NCI-H1092 treated with DMSO at 0.1 percent for 48 hours (cell line): Measurements from ENCODE around the gene AIDA.
A peak's percentile ranks its signal among the peaks of the same experiment; 100 is the strongest.
"Not testable (repeated sequence)": the region's sequence is repeated elsewhere in the genome, so short reads cannot be mapped to it uniquely, and the experiment has no call there.

Experiments used
- DNase-seq: peaks from one replicate; lab custom pipeline; 2025; lab: John Stamatoyannopoulos, UW

The AIDA gene

DNA sequence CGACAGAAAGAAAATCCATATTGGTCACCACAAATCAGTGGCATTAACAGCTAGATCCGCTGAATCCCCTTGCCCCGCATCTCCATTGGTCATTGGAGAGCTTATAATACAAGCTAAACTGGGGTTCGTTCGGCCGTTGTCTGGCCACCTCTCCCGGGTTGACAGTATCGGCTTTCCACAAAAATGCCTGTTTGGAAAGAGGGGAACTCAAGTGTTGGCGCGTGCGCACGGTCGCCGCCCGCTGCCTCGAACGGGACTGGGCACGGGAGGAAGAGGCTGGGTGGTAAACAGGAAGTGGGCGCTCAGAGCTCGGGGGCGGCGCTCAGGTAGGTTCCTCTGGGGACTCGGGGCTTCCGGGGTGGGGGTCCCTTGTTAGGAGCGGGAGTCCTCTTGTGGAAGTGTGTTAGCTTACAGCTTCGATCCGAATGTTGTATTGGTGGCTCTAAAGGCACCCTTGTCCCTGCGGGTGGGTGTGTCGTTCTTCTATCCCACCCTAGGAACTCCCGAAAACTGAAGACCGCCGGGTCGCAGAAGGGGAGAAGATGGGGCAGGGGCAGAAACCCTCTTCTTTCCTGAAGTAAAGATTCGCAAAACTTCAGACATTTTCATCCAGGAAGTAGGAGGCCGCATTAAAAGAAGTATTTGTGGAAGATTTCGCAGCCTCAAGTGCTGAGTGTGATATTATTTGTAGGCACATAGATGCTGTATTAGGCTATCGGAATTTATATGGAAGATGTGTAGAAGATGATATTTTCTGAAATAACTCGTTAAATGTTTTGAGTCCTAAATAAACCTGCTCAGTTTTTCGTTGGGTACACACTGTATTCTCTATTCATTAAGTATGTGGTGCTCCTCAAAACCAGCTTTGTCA, 1.0 kb upstream of the AIDA start:
- DNase-seq: peak; percentile 97

DNA sequence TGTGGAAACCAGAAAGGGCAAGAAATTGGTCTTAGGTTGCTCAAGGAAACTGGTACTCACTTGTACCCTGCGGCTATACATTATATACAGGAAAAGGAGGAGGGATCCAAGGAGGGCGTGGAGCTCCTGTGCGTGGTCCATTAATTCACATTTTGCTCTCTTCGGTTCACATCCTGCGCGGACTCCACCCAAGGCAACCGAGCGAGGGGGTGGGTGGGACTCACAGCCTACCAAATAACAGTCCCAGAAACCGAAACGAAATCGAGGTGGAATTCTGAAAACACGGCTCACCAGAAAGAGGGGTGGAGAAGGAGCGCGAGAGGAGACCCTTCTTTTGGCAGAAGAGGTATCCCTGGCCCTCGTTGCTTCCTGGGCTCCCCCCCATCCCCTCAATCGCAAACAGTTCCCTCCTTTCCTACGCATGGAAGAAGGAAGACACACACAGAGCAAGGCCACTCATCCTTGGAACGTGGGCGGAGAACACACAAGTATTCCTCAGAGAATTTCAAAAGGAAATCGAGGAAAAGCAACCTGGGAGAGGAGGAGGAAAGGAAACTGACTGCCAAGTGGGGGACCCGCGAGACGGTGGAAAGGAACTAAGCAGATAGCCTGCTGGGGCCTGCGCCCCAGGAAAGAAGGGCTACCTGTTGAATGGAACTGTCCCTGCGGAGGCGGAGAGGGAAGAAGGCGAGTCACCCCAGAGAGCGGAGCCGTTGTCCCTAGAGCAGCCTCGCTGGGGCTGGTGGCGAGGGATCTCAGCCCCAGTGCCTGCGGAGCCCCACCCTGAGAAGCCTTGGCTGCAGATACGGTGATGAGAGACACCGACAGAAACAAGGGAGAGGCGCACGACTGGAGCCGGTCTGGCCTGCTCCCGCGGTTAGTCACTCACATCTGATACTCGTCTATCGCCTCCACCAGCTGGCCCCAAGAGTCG, 705 bp downstream of the AIDA start:
- peak; percentile 74 for DNase-seq

DNA sequence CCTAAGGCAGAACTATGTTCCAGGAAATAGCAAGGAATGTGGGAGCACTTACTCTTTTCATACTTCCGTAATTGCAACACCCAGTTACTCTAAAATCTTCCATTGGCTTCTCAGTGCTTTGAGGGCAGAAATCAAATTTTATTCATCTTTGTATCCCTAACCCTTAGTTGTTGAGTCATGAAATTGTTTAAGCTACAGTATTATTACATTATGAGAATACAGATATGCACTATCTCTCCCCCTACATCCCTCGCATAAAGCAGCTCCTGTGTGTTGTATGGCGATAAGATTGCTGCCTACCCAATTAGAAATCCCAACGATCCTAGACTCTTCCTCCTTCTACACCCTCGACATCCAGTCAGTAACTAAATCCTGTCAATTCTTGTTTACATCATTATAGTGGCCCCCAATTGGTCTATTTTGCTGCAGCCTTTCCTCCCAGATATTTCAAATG, 2.6 kb downstream of the AIDA start:
- DNase-seq: no peak

DNA sequence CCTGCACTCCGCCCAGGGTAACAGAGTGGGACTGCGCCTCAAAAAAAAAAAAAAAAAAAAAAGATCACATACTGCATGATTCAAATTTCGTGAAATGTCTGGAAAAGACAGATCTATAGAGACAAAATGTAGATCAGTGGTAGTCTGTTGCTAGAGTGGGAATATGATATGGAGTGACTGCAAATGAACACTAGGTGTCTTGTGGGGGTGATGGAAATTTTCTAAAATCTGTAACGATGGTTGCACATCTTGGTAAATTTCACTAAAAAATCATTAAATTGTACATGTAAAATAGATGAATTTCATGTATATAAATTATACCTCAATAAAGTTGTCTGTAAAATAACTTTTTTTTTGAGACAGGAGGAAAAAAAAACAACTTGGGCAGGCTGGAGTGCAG, 5.5 kb downstream of the AIDA start:
- DNase-seq: no peak

DNA sequence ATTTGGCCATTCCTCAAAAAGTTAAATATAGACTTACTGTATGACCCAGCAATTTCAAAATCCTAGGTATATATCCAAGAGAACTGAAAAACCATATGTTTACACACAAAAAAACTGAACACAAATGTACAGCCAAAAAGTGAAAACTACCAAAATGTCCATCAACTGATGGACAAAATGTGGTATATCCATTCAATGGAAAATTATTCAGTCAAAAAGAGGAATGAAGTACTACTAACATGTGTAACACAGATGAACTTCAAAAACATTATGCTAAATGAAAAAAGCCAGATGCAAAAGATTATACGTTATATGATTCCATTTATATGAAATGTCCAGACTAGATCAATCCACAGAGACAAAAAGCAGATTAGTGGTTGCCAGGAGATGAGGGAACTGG, 8.0 kb downstream of the AIDA start:
- DNase-seq: no peak

DNA sequence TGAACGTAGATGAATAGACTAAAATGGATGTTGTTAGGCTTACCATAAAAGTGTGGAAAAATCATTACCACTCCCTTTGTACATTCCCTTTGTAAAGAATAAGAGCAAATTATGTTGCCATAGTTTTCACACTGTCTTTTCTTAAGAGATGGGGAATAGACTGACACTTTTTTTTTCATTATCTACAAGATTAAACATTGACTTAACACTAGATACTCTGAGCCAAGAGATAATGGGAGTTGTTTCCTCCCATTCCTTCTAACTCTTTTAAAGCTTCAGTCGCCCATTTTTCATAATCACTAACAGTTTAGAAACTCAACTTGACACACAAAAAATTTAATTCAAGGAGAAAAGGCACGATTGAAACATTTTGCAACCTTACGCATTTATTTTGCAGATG, 10.1 kb downstream of the AIDA start:
- DNase-seq: no peak

DNA sequence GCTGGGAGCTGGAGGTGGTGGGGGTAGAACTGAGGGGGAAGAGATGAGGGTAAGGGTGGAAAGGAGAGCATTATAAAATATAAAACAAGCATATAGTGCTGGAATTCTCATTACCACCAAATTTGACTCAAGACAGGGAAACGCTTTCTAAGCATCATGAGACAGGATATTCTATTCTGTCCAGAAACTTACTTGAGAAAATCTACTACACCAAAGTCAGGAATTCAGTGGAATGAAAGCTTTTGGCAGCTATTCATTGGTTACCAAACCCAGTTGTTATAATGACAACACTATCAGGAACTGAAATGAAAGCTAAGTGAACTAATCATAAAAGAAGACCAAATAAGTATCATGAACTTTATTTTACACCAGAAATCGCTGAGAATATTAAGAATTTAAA, 14.5 kb downstream of the AIDA start:
- no peak for DNase-seq

DNA sequence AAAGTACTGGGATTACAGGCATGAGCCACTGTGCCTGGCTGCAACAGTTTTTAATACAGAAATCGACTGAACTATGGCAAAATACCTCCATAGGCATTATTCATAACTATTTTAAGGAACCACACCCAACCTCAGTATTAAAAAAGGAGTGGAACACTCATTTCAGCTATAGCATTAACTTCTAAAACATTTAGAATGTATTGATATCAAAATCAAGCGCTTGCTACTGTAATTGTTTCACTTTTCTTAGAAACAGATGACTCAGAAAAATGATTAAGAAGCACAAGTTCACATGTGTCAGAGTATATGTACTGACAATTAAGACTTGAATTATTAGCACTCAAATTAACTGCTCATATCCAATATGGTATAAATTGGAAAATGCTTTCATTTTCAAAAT, 15.1 kb downstream of the AIDA start:
- DNase-seq: no peak

DNA sequence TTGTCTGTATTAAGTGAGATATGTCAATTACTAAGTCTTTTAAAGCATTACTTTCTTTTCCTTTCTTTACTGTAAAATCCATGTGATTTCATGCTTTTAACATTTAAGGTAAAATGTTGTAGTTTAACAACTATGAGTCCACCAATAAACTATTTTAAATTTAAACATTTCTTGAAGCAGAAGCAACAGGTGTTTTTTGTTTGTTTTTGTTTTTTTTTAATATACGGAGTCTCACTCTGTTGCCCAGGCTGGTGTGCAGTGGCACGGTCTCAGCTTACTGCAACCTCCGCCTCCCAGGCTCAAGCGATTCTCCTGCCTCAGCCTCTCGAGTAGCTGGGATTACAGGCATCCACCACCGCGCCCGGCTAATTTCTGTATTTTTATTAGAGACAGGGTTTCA, 15.6 kb downstream of the AIDA start:
- no peak for DNase-seq

DNA sequence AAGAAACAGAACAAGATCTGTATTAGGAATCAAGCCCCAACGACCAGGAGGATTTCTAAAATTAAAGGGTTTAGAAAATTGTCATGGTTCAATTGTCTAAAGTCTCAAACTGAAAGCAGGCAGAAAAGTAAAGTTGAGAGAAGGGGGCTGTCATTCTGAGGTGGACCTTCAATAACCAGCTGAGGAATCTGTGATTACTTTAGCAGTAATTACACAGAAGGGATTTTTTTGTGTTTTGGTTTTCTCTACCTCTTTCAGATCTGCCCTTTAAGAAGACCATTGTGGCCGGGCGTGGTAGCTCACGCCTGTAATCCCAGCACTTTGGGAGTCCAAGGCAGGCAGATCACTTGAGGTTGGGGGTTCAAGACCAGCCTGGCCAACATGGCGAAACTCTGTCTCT, 17.4 kb downstream of the AIDA start:
- DNase-seq: no peak

DNA sequence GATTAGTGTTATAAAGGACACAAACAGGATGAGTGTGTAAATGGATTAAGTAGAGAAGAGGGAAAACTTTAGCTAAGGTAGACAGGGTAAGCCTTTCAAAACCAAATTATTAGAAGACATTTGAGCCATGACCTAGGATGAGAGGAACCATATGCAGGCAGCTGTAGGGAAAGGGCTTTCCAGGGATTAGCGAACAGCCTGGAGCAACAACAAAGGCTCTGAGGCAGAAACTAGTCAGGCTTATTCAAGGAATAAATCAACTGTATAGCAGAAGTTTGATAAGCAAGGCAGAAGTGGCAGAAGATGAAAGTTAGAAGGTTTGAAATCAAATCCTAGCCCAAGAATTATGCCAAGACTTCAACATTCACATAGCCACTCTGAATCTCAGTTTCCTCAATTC, 21.3 kb downstream of the AIDA start:
- DNase-seq: no peak

DNA sequence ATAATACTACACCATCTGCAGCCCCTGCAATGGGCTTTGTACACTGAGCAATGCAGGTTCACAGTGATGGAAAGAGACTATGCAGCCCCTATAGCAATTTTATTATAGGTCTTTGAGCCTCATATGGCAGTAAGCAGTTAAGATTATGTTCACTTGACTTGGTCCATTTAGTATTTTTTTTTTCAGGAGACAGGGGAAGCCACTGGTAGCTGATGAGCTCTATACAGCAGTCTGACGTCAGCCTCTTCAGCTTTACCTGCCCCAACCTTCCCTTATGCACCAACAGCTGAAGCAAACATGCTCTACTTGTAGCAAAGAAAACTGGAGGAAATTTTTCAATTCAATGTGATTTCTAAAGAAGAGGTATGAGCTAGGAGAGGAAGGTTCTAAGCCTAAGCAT, 32.2 kb downstream of the AIDA start:
- DNase-seq: no peak

DNA sequence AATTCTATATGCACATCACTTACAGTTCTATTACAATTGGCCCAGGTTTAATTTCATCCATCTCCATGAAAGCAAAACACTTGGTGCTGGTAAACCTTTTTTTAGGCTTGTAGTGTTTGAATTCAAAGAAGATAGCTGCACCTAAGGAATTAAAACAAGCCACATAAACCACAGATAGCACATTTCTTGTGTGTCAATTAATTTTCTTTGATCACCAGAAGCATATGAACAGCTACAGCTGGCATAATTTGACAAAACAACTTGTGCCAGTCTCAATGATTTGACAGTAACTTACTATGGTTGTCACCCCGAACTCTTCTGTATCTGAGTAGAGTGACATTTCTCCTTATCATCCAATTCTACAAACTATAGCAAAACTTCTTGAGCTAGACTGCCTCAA, 42.2 kb downstream of the AIDA start:
- no peak for DNase-seq

DNA sequence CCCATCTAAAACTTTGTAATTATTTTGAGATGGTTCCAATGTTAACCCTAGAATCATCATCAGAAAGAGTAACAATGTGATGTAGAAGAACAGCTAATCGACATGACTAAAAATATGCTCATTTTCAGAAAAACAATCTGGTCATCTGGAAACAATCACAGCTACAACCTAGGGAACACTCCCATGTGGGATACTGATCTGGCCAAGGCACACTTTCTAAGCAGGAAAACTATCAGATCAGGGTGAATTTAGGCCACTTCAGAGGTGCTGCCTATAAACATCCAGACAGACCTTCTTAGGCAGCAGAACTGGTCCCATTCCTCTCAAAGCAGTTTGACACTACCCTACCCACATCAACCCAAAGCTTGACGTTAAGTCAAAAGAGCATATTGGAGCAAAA, 43.2 kb downstream of the AIDA start:
- not testable (repeated sequence) for DNase-seq

DNA sequence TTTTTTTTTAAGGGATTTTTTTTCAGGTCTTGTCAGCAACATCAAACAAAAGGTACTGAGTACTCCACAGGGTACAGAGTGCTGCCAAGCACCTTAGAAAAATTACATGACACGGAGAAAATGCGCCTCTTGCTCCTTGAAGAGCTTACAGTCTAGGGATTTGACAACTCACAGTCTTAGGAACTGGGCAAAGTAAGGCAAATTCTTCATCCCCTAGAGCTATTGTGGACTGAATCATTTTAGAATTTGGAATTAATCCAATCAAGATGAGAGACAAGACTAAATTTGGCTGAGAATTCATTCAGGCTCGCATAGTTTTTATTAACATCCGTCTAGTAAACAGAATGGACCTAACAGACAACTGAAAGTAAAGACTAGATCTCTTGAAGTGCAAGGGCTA, 44.1 kb downstream of the AIDA start:
- not testable (repeated sequence) for DNase-seq

DNA sequence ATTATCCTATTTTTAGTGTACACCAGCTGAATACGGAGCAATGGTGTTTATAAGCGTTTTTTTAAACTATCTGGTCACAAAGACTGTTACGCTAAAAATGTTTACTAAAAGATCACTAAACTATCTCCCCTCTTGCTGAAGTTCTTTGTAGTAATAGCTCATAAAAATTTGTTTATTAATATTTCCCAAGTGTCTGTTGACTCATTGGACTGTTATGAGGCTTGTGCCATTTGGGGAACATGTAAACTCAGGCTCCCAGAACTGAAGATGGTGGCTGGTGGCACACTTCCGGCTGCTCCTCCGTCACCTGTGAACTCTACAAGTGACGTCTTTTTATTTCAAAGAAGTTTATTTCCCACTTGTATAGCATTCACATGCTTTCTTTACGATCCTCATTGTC, 46.3 kb downstream of the AIDA start:
- DNase-seq: no peak

DNA sequence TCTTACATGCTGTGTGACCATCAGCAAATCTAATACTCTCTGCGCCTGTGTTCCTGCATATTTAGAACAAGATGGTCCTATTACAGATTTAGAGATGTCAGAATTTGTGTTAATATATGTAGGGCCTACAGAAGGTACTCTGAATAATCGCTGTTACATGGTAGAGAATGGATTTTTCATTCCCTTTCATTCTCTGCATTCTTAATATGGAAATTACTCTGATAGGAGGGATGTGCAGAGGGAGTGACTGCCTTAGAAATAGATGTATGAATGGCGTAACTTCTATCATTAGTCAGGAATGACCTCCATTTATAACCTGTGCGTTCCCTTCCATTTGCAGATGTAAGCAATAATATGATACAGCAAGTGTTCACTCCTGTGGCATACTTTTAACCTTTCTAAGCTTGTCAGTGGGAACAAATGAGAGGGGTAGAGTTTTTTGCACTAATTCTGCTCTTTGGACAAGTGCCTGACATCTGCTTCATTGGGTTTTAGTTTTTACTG, 48.8 kb downstream of the AIDA start:
- DNase-seq: no peak

DNA sequence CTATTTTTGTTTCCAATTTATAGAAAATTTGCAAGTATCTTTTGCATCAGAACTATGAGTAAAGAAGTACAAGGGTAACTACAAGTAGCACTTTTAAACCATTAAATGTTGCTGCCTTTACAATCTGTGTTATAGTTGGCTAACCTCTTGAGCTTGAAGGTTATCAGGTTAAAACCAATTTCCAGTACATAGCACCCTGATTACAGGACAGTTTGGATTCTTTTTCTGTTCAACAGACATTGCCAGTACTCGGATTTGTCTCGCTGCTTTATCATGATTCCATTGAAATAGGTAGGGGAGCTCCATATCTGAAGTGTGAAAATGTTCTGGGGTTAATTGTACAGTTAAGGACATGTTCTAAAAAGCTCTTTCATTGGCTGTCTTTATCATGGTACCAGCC, 54.4 kb downstream of the AIDA start:
- no peak for DNase-seq

DNA sequence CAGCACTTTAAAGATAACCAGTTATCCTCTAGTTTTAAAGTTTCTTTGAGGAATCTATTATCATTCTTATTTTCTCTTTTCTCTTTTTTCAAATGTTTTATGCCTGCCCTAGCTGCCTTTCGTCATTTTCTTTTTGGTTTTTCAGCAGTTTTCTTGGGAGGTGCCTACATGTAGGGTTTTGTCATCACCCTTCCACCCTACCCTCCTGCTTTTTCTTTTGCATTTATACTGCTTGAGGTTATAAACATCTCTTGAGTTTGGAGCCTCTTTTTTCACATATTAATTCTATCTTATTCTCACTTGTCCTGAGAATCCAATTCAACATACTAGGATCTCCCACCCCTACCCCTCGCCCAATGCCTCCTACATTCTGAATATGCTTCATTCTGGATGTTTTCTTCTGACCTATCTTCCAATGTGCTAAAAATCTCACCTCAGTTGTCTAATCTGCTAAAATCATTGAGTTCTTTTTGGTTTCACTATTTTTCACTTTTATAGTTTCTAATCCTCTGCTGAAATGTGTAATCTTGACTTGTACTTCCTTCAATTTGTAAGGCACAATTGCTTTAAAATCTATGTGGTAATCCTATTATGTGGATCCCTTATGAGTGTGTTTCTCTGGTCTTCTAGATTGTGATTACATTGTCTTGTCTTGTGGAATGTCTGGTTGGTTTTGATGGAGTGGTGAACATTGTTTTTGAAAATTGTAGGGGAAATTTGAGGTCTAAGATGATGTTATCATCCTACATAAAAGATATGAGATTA, 55.7 kb downstream of the AIDA start:
- DNase-seq: no peak

DNA sequence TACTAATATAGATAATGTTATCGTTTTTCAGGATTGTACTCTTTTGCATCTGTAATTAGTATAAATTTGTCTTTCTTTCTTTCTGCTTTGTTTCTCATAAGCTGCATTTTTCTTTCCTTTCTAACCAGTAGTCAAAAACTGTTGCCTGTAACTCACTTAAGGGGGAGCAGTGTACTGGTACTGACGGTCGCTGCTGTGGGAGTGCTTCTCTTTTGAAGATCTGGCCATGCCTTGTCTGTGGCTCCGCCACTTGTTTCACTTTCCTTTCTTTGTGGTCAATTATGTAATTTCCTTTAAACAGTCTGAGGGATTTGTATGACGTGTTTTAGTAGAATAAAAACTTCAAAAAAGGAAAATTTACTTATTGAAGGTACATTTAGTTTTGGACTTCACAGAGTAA, 57.4 kb downstream of the AIDA start:
- DNase-seq: no peak

DNA sequence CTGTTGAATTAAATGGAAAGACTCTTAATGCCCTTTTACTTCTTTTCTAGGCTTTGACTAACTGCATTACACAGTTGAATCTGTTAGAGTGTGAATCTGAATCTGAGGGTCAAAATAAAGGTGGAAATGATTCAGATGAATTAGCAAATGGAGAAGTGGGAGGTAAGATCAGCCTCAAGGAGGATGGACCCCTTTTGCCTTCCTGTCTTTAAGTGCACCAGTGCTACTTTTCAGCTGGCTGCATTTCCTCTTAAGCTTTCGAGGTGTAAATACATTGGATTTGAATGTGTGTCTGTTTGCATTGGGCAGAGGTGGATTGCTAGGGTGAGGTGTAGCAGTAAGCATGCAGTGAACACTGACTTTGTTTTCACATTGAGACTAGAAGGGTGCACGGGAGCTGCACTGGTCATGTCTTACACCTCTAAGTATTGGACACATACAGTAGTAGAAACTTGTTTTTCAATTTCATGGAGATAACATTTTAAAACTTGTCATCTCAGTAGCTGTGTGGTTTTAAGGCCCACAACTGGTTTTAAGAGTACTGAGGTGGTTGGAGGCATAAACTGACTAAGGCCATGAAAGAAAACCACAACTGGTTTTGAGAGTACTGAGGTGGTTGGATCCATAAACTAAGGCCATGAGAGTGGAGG, 59.0 kb downstream of the AIDA start:
- DNase-seq: no peak

DNA sequence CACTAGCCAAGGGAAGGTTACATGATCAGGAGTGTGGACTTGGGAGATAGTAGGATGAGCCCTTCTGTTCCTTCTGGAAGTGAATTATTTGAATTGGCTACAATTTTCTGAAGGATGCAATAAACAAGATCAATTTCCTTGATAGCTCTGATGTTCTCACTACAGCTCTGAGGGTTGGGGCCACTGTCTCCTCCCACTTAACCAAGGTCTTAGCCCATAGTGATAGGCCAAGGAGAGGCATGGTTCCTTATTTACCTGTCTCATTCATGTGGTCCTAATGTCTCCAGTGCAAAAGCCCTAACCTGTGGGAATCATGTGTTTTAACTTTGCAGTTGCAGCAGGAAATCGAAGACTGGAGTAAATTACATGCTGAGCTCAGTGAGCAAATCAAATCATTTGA, 59.6 kb downstream of the AIDA start:
- no peak for DNase-seq
